Suprapubic skin (tissue), 4 donors: ENCODE measurements around the gene RBM12. TPM values are rescaled to one million over a fixed set of nuclear protein-coding genes. Genes with fewer than 3 reads are reported as not detected.

Experiments
- DNase-seq, 2 donors: peaks; one replicate each; pipeline ENCODE4 v3.0.0-alpha.2; 2019; ENCODE audit warnings: low spot score in 2 of 2
- H3K27ac ChIP-seq: fragments of 200-600 bp; sonication (generic); one replicate; pipeline ENCODE4 v1.5.1; 2019
- H3K27me3 ChIP-seq: fragments of 200-600 bp; sonication (generic); one replicate; pipeline ENCODE4 v1.5.1; 2019
- H3K36me3 ChIP-seq: fragments of 200-600 bp; sonication (generic); one replicate; pipeline ENCODE4 v1.5.1; 2019
- H3K4me1 ChIP-seq: fragments of 200-600 bp; sonication (generic); one replicate; pipeline ENCODE4 v1.5.1; 2019
- H3K4me3 ChIP-seq: fragments of 200-600 bp; sonication (generic); one replicate; pipeline ENCODE4 v1.5.1; 2019; ENCODE audit warnings: mild to moderate bottlenecking
- H3K9me3 ChIP-seq: fragments of 200-600 bp; sonication (generic); one replicate; pipeline ENCODE4 v1.5.1; 2019
- EP300 ChIP-seq: sonication (generic); formaldehyde crosslinking; IDR thresholded peaks from one replicate; pipeline ENCODE4 v1.6.1; 2017; ENCODE audit warnings: antibody characterized with exemption
- POLR2A ChIP-seq, 2 donors: fragments of 450-650 bp; IDR thresholded peaks; one replicate each; pipeline ENCODE4 v1.6.1; 2017; ENCODE audit warnings: antibody characterized with exemption in 2 of 2, mild to moderate bottlenecking in 2 of 2, moderate library complexity in 2 of 2
- POLR2AphosphoS5 ChIP-seq, 3 donors: sonication (generic); formaldehyde crosslinking; IDR thresholded peaks; one replicate each; pipeline ENCODE4 v1.6.1; 2017; ENCODE audit warnings: antibody characterized with exemption in 3 of 3
- WGBS: methylation state at CpG from one replicate; pipeline ENCODE4 v1.1.5; 2018; 5-methylcytosine and 5-hydroxymethylcytosine counted together
- total RNA-seq, 4 donors: library from RNA; depleted of rRNA; stranded (reverse); fragments of >200 nt; gene quantifications; one replicate each; pipeline ENCODE4 v1.1.0, GENCODE V29; 2016
- TF ChIP-seq, protein P1 (sequence below), 2 donors: fragments of 200-600 bp in 1 of 2; fragments of 450-650 bp in 1 of 2; sonication (generic) in 1 of 2; IDR thresholded peaks; one replicate each; pipeline ENCODE4 v1.5.1; 2016 to 2019; ENCODE audit warnings: antibody characterized with exemption in 2 of 2, mild to moderate bottlenecking in 1 of 2, moderate library complexity in 1 of 2

RBM12 gene
- total RNA-seq, 4 donors from 2014 or later, result 21.6 to 38.7 (median 32.7) TPM

DNA sequence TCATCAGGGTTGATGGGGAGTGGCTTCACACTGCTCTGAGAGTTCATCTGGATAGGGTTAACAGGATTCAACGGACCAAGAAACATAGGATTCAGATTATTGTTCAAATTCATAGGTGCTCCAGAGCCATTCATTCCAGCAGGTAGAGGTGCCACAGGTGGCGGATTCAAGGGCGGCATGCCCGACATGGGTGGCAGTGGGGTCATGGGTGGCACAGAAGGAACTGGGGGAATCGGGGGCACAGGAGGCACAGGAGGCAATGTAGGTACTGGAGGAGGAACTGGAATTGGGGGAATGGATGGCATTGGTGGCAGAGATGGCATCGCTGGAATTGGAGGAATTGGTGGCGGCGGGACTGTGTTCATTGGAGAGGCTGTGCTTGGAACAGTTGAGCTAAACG is 10.3 kb downstream of the RBM12 start:
- H3K27ac ChIP-seq, result no peak overlapping the region
- peaks cover 34% of the 10 kb centered on the region for H3K36me3 ChIP-seq
- H3K4me1 ChIP-seq, result peaks cover 18% of the 10 kb centered on the region
- TF ChIP-seq POLR2A (IDR thresholded peaks at IDR 0.05) (no peak), POLR2AphosphoS5 (IDR thresholded peaks at IDR 0.05) (no peak), EP300 (no peak)
- TF ChIP-seq, protein P1, sequence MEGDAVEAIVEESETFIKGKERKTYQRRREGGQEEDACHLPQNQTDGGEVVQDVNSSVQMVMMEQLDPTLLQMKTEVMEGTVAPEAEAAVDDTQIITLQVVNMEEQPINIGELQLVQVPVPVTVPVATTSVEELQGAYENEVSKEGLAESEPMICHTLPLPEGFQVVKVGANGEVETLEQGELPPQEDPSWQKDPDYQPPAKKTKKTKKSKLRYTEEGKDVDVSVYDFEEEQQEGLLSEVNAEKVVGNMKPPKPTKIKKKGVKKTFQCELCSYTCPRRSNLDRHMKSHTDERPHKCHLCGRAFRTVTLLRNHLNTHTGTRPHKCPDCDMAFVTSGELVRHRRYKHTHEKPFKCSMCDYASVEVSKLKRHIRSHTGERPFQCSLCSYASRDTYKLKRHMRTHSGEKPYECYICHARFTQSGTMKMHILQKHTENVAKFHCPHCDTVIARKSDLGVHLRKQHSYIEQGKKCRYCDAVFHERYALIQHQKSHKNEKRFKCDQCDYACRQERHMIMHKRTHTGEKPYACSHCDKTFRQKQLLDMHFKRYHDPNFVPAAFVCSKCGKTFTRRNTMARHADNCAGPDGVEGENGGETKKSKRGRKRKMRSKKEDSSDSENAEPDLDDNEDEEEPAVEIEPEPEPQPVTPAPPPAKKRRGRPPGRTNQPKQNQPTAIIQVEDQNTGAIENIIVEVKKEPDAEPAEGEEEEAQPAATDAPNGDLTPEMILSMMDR (IDR thresholded peaks at IDR 0.05), result no peak
- H3K27me3 ChIP-seq, result no peaks in the 10 kb centered on the region
- WGBS, result 91% methylated on average over 9 of the region's 9 CpGs
- H3K4me3 ChIP-seq, result no peak overlapping the region
- peak in 1 of 2 donors; percentile 55 for DNase-seq
- no peaks in the 10 kb centered on the region for H3K9me3 ChIP-seq

DNA sequence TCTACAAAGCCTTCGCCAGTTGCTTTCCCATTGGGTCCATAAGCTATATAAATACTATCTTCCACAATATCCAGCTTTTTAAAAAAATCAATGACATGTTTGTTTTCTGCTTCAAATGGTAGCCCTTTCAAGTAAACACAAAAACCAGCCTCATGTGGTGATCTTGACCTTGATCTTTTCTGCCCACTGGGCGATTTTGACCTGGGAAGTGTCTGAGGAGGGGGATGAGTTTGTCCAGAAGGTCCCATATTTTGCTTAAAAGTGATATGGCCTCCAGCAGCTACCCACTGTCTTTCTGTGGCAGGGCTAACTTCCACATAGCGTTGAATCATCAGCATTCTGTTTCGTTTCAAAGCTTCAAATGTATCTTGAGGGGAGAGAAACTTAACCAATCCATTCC is 10.8 kb downstream of the RBM12 start:
- DNase-seq, result peak in 1 of 2 donors; percentile 31
- Histone ChIP-seq H3K9me3 (no peaks in the 10 kb centered on the region), H3K27ac (no peak overlapping the region), H3K36me3 (peaks cover 34% of the 10 kb centered on the region), H3K4me1 (peaks cover 13% of the 10 kb centered on the region), H3K4me3 (no peak overlapping the region), H3K27me3 (no peaks in the 10 kb centered on the region)
- 86% methylated on average over 4 of the region's 4 CpGs for WGBS
- TF ChIP-seq POLR2AphosphoS5 (IDR thresholded peaks at IDR 0.05), result no peak
- TF ChIP-seq, protein P1 (IDR thresholded peaks at IDR 0.05), result no peak
- no peak for TF ChIP-seq EP300
- no peak for TF ChIP-seq POLR2A (IDR thresholded peaks at IDR 0.05)

DNA sequence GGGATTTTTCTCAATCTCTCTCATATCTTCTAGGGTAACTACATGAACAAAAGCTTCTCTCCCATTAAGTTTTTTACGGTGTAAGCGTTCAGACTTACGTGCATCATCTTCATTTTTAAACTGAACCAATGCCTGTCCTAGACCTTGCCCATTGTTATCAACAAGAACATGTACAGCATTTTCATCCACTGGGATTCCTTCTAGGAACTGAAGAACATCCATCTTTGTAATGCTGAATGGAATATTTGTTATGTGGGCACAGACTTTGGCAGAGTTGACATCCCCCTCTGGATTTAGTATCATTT is 11.3 kb downstream of the RBM12 start:
- 98% methylated on average over 3 of the region's 3 CpGs for WGBS
- no peak overlapping the region for H3K4me3 ChIP-seq
- H3K27ac ChIP-seq, result no peak overlapping the region
- no peaks in the 10 kb centered on the region for H3K9me3 ChIP-seq
- DNase-seq, result no peak
- TF ChIP-seq EP300, result no peak
- TF ChIP-seq POLR2A (IDR thresholded peaks at IDR 0.05), result no peak
- TF ChIP-seq POLR2AphosphoS5 (IDR thresholded peaks at IDR 0.05), result no peak
- TF ChIP-seq, protein P1 (IDR thresholded peaks at IDR 0.05), result no peak
- peaks cover 34% of the 10 kb centered on the region for H3K36me3 ChIP-seq
- peaks cover 10% of the 10 kb centered on the region for H3K4me1 ChIP-seq
- no peaks in the 10 kb centered on the region for H3K27me3 ChIP-seq

- Histone ChIP-seq H3K27ac (no peak overlapping the region), H3K27me3 (no peaks in the 10 kb centered on the region), H3K36me3 (peaks cover 34% of the 10 kb centered on the region), H3K4me3 (no peak overlapping the region), H3K4me1 (peaks cover 7% of the 10 kb centered on the region), H3K9me3 (no peaks in the 10 kb centered on the region)
- 94% methylated on average over 11 of the region's 13 CpGs for WGBS
- no peak for DNase-seq
- TF ChIP-seq EP300 (no peak), POLR2AphosphoS5 (IDR thresholded peaks at IDR 0.05) (no peak), POLR2A (IDR thresholded peaks at IDR 0.05) (no peak)
- TF ChIP-seq, protein P1 (IDR thresholded peaks at IDR 0.05), result no peak
Measured at GRCh38 chr20:35652641-35653429, 11.9 kb downstream of the RBM12 start.

GRCh38 chr20:35651958-35652357 is 12.7 kb downstream of the RBM12 start:
- H3K4me1 ChIP-seq, result no peaks in the 10 kb centered on the region
- H3K27me3 ChIP-seq, result no peaks in the 10 kb centered on the region
- no peak for DNase-seq
- no peak overlapping the region for H3K4me3 ChIP-seq
- H3K27ac ChIP-seq, result no peak overlapping the region
- peaks cover 34% of the 10 kb centered on the region for H3K36me3 ChIP-seq
- TF ChIP-seq, protein P1 (IDR thresholded peaks at IDR 0.05), result no peak
- TF ChIP-seq POLR2AphosphoS5 (IDR thresholded peaks at IDR 0.05), result no peak
- no peak for TF ChIP-seq POLR2A (IDR thresholded peaks at IDR 0.05)
- no peak for TF ChIP-seq EP300
- H3K9me3 ChIP-seq, result no peaks in the 10 kb centered on the region
